ENCODE results near the gene SLC25A33. TPM values are rescaled to one million over a fixed set of nuclear protein-coding genes. Genes with fewer than 3 reads are reported as not detected.

The SLC25A33 gene
- total and polyA plus RNA-seq, 2 of the 8 experiments (the other 6 are each of a cell fraction or from before 2014, with no cell fraction given): 7.8 to 12.8 TPM

- 94% methylated on average over 3 of the region's 3 CpGs; no CpG with 5 or more reads in 1 of the 2 experiments for WGBS, 2 experiments (ENCODE audit: extremely low coverage in 1 of 2, insufficient coverage in 1 of 2, insufficient read length in 1 of 2, insufficient replicate concordance in 2 of 2, low coverage in 1 of 2, low lambda C conversion rate in 2 of 2, missing lambda C conversion rate in 1 of 2)
- Histone ChIP-seq H3K9me3 (ENCODE audit: insufficient read depth in 2 of 2, low read depth in 1 of 2, low read length in 1 of 2) (no peaks in the 10 kb centered on the region), H3K56ac (replicated peaks; ENCODE audit: insufficient read length, low read depth, low read length) (no peak overlapping the region), H3K27me3 (replicated peaks in 1 of 4; ENCODE audit: control insufficient read depth in 3 of 4, extremely low read depth in 1 of 4, insufficient read depth in 3 of 4, low read length in 3 of 4) (no peaks in the 10 kb centered on the region), H3K4ac (replicated peaks; ENCODE audit: insufficient read length, low read depth, low read length) (no peak overlapping the region), H3K23me2 (ENCODE audit: low read depth, low read length) (peaks cover 4% of the 10 kb centered on the region; the same call in 1 of the 2 replicates), H3K4me2 (ENCODE audit: insufficient read depth in 1 of 2, low read depth in 2 of 2, low read length in 2 of 2) (no peak overlapping the region), H4K5ac (ENCODE audit: insufficient read length, low read depth, low read length) (no peak overlapping the region), H2BK5ac (ENCODE audit: low read depth, low read length) (no peak overlapping the region), H4K20me1 (replicated peaks in 1 of 2; ENCODE audit: control insufficient read depth in 1 of 2, insufficient read depth in 2 of 2, low read length in 2 of 2) (peaks cover 17 to 20% of the 10 kb centered on the region in 2 experiments), H3K4me3 (ENCODE audit: extremely low read depth in 1 of 4, insufficient read depth in 2 of 4, low read depth in 3 of 4, low read length in 4 of 4) (no peak overlapping the region), H3K18ac (ENCODE audit: extremely low read depth, low read length) (no peak overlapping the region), H3K79me1 (ENCODE audit: low read depth, low read length) (peaks cover 4% of the 10 kb centered on the region; the same call in 1 of the 2 replicates), H4K91ac (replicated peaks; ENCODE audit: insufficient read length, low read length) (no peak overlapping the region), H3K36me3 (ENCODE audit: control insufficient read depth in 2 of 4, insufficient read depth in 4 of 4, low read length in 3 of 4) (no peaks in the 10 kb centered on the region), H3K23ac (ENCODE audit: insufficient read length) (no peak overlapping the region), H3K79me2 (ENCODE audit: control insufficient read depth in 1 of 2, insufficient read depth in 2 of 2, low read length in 2 of 2) (peaks cover 18 to 69% of the 10 kb centered on the region in 2 experiments), H2BK120ac (replicated peaks; ENCODE audit: low read depth, low read length) (no peak overlapping the region), H3K27ac (ENCODE audit: low read depth, low read length) (no peak overlapping the region), H3K14ac (ENCODE audit: insufficient read length) (no peak overlapping the region), H2AK5ac (ENCODE audit: low read depth, low read length) (no peak overlapping the region), H2AFZ (ENCODE audit: low read length) (no peak overlapping the region), H2BK20ac (ENCODE audit: low read length) (no peak overlapping the region), H4K8ac (ENCODE audit: extremely low read depth, insufficient read depth, low read length) (no peak overlapping the region), H3K9ac (replicated peaks in 1 of 4; ENCODE audit: extremely low read depth in 1 of 4, low read depth in 3 of 4, low read length in 3 of 4) (no peak overlapping the region), H2BK15ac (ENCODE audit: low read length) (no peak overlapping the region), H2BK12ac (ENCODE audit: low read depth, low read length) (no peak overlapping the region), H3K4me1 (replicated peaks in 1 of 4; ENCODE audit: control insufficient read depth in 3 of 4, insufficient read depth in 4 of 4, low read length in 3 of 4) (peaks cover 0 to 12% (median 5%) of the 10 kb centered on the region in 4 experiments; a peak in 3 of 7 replicates)
- ChIA-PET CTCF (ENCODE audit: partially characterized antibody) (interaction anchor here (1.5 to 2.7 kb wide), 2 partner anchors 10 to 51 kb away, joined by 5 to 6 read pairs; no protein-coding TSS in a partner anchor), POLR2A (ENCODE audit: partially characterized antibody) (interaction anchor here (1.0 to 1.5 kb wide), 2 partner anchors 9 to 13 kb away, joined by 3 read pairs; no protein-coding TSS in a partner anchor)
- FAIRE-seq: no peak
- DNase-seq (ENCODE audit: low read depth in 1 of 2, low spot score in 2 of 2): no peak
- TF ChIP-seq SP2 (IDR thresholded peaks at IDR 0.05; ENCODE audit: low read length) (no peak), RNF2 (IDR thresholded peaks at IDR 0.05; ENCODE audit: borderline replicate concordance, low read depth, low read length, missing control alignments, poor library complexity, severe bottlenecking) (no peak), SUZ12 (IDR thresholded peaks at IDR 0.05; ENCODE audit: low read length) (no peak), TAF1 (IDR thresholded peaks at IDR 0.05; ENCODE audit: low read depth, low read length) (no peak), GABPA (IDR thresholded peaks at IDR 0.05; ENCODE audit: borderline replicate concordance, insufficient read depth, low read length) (no peak), CTCF (IDR thresholded peaks at IDR 0.05; ENCODE audit: control extremely low read depth in 1 of 3, insufficient read depth in 1 of 3, low read depth in 1 of 3, low read length in 3 of 3) (no peak), NRF1 (IDR thresholded peaks at IDR 0.05; ENCODE audit: low read depth, low read length) (no peak), BRCA1 (IDR thresholded peaks at IDR 0.05; ENCODE audit: low read depth, low read length) (no peak), EZH2 (IDR thresholded peaks at IDR 0.05; ENCODE audit: low read depth, low read length, severe bottlenecking) (no peak), RBBP5 (IDR thresholded peaks at IDR 0.05; ENCODE audit: borderline replicate concordance, low read depth, low read length) (no peak)
These were observed 3.2 kb downstream of the SLC25A33 start for GRCh38 chr1:9542430-9542829.

Data from H1 (cell line).